ENCODE data around the gene TIMP2.
A peak's percentile ranks its signal among the peaks of the same experiment; 100 is the strongest.

The TIMP2 gene

DNA sequence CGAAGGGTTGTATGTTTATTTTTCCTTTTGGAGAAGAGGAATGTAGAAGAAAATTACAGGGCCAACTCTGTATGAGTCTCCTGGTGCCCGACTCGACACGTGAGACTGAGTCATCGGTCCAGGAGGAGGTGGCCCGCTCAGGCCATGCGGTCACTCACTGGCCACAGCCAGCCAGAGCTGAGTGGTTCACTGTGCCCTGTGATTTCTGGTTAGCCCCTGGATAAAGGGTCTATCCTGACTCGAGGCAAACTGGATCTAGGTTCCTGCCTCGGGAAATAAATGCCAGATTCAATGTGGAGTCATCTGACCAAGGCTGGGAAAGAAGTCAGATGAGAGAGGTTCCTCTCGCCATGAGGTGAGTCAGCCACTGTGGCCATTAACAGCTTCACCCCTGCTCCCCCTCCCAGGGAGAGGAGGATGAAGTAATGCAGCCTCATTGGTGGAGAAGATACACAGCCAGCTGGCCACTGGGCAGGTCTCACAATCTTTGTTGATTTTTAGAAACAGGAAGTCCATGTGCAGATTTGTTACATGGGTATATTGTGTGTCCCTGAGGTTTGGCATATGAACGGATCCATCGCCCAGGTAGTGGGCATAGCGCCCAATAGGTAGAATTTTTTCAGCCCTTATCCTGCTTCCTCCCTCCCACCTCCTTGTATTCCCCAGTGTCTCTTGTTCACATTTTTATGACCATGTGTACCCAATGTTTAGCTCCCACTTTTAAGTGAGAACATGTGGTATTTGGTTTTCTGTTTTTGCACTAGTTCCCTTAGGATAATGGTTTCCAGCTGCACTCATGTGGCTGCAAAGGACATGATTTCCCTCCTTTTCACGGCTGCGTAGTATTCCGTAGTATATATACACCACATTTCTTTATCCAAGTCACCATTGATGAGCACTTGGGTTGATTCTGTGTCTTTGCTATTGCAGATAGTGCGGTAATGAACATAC, 62.8 kb downstream of the TIMP2 start:
- no peak for DNase-seq

DNA sequence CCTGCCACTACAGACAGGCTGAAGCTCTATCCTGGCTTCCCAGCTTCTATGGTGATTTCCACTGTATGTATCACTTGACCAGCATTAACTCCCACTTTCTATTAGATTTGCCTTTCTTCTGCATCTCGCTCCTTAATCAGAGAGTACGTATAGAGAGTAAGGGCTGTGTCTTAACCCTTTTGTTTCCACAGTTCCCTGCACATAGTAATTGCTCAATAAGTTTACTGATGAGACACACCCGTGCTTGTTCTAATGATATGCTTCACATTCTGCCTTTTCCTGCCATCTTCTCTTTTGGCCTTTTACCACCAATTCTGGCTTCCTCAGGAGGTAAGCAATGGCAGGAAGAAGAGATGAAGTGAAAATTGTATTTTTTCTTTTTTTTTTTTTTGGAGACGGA, 64.0 kb downstream of the TIMP2 start:
- no peak for DNase-seq

DNA sequence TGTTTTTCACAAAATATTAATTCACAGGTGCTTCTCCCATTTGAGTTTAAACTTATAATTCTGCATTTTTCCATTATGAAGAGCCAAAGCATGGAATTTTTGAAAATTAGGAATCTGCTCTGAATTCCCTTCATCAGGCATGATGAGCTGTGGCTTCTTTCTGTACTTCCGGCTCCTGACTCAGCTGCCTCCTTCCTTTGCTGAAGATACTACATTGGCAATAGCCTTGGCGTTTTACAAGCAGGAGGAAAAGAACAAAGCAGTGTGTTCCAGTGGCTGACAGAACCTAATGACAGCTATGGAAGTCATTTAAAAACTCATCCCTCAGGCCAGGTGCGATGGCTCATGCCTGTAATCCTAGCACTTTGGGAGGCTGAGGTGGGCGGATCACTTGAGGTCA, 66.1 kb downstream of the TIMP2 start:
- no peak for DNase-seq

DNA sequence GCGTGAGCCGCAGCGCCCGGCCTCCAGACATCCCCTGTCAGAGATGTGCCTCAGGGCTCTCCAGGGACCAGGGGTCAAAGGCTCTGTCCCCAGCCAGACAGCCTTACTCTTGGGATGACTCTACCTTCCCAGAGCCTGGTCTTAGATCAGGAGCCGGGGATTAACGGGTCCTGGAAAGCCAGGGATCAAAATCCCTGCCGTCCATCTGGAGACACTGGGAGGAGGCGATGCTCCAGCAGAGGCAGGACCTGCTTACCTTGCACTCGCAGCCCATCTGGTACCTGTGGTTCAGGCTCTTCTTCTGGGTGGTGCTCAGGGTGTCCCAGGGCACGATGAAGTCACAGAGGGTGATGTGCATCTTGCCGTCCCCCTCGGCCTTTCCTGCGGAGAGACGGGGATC, 67.9 kb downstream of the TIMP2 start:
- DNase-seq: no peak

DNA sequence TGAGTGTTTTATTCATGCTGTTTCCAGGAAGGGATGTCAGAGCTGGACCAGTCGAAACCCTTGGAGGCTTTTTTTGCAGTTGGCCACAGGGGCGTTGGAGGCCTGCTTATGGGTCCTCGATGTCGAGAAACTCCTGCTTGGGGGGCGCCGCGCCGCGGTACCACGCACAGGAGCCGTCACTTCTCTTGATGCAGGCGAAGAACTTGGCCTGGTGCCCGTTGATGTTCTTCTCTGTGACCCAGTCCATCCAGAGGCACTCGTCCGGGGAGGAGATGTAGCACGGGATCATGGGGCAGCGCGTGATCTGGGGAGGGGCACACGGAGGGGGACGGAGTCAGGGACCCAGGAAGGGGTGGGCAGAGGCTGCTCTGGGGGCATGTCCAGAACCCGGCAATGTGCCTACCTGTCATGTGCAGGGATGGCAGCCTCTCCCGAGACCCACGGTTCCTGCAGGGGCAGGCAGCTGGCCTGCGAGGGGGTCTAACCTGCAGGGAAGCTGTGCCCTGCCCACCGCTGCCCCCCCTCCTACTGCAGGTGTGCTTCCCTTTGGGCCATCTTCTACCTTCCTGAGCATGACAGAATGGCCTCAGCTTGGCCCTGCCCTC, 69.5 kb downstream of the TIMP2 start:
- DNase-seq: no peak

DNA sequence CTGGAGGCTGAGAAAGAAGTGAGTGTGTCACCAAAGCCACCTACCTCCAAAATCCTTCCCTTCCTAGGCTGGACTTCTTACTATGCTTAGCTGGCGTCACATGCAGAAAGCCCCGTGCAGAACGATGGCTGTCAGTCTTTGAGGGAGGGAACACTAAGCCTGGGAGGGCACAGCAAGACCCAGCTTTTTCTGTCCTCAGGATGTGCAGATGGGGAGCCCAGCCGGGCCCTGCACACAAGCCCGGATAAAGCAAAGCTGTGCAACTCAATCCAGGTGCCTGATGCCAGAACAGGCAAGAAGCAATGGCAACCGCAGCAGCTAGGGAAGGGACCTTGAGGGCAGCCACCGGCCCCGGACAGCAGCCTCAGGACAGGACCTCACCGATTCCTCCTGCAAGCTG, 70.7 kb downstream of the TIMP2 start:
- no peak for DNase-seq

DNA sequence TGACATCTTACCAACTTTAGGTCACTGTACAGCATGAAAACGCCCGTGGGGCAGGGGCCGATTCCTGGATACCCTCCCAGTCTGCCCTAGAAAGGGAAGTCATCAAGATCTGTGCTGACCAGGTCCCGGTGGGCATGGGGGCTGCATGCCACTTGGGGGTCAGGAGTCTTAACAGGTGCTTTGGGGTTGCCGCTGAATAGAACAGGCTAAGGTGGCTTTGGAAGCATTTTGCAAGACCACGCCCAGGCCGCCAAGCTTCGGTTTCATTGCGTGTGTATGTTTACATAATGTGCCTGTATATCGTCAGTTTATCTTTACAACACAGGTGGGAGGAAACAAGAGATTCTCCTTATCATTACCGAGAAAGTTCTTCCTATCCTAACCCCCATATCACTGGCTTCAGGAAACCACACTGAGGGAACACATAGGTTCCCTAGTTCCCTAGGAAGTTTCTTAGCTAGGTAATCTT, 71.2 kb downstream of the TIMP2 start:
- no peak for DNase-seq

DNA sequence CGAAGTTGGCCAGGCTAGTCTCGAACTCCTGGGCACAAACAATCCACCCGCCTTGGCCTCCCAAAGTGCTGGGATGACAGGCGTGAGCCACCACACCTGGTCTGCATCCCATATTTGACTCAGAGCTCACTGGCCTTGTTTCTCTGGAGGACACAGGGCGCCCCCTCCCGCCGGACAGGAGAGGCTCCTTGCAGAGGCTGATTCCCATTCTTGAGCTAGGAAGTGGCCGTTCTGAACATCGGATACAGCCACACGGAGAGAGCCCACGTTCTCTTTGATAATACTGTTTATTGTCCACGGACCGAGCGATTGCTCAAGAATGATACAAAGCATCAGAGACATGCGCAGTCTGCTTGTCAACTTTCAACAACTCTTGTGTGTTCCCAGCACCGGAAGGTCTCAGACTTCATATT, 72.5 kb downstream of the TIMP2 start:
- no peak for DNase-seq

DNA sequence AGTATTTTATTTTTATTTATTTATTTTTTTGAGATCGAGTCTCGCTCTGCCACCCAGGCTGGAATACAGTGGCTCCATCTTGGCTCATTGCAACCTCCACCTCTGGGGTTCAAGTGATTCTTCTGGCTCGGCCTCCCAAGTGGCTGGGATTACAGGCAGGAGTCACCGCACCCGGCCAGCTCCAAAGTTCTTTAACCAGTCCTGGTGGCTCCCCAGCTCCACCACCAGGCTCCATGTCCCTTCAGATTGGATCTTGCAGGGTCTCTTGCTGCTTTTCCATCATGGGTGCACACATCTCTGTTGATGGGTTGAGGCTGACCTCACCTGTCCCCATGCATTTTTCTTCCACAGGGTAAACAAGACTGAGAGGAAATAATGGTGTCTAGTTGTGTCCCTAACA, 76.2 kb downstream of the TIMP2 start:
- no peak for DNase-seq

DNA sequence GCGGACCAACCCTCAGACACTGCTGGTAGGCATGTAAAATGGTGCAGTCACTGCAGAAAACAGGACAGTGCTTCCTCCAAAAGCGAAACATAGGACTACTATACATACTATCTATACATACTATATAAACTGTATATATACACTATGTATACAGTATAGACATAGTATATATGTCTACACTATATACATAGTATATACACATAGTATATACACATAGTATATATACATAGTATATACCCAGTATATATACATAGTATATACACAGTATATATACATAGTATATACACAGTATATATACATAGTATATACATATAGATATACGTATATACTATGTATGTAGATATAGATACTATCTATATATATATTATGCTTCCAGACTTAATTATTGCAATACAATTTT, 78.1 kb downstream of the TIMP2 start:
- DNase-seq: no peak

DNA sequence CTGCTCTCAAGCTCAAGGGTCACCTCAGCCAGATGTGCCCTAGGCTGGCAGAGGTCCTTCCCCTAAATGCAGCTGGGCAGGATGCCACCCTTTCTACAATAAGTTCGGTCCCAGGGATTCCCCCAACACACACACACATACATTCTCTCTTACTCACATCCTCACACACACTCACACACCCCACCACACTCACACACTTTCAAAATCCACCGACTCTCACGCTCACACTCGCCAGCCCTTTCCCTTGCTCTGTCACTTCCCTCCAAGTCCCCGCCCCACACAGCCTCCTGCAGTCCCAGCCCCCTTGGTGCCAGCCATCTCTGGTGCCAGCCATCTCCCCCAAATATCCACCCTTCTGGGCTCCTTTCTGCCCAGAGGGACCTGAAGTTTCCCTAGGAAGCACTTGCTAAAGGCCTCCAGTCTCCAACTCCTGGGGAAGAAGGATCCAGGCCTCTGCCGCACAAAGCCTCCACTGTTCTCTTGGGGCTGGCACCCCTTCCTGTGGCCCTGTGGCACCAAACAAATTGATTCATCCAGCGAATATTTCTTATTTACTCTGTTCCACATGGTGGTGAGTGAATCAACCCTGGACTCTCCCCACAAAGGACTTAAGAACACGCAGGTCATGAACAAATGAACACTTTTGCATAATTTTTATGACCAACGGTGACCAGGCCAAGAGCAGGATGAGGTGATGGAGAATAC, 80.7 kb downstream of the TIMP2 start:
- no peak for DNase-seq

DNA sequence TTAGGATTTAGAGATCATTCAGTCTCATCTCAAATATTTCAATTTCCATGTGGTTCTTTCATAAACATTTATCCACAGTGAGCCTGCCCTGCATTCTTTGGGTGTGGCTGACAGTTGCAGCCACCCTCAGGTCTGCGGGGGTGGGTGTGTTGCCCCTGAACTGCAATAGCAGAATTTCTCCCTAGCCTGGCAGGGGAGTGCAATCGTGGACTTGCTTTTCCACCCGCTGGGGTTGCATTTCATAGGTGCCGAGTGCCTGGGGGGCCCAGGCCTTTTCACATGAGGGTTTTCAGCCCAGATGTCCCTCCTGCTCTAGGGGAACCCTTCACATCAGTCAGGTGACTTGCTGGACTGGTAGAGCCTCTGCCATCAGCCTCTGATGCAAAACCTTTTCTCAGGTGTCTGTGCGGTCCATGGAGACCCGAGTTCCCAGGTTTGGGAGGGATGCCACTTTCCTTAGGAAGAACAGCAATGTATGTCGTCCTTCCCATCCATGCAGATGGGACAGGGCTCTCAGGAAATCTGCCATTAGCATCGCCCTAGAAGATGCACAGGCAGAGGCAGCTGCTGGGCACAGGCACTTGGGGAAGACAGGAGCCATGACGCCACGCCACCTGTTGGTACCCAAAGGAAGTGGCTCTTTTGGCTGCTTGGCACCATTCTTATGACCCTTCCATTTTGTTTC, 82.2 kb downstream of the TIMP2 start:
- peak; percentile 50 for DNase-seq

DNA sequence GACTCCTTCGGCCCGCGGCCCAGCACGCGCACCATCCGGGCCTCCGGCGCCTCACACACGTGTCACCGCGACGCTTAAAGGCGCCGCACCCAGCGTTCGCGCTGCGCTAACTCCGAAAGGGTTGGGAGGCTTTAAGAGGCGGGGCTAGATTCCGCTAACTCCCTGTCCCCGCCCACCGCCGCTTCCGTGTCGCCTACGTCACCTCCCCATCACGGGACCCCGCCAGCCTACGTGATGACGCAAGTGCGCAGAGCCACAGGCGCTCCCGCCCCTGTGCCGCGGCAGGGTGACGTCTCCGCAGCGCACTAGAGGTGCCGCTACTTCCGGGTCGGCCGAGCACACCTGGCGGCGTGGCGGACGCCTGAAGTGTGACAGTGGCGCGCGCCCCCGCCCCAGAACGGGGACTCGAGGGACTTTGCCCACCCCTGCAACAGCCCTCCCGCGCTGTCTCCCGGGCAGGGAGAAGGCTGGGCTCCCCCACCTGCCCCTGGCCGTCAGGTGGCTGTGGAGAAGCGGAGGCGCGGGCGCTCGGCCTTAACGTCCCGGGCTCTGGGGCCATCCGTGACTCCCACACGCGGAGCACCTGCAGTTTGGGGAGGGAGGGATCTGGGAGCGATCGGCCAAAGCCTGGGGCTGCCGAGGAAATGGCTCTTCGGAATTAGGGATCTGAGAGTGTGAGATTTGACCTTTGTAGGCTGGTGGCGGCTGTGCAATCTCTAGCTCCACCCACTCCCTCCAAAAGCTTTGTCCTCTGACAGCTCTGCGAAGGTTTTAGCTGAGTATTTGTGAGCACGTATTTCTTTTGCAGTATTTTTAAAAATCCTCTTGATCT, 84.2 kb downstream of the TIMP2 start, which contains the start of gene USP36:
USP36 (minus strand) TSS at position 35 of the 832 bp plus-strand sequence. CDS start 4,451 bp downstream, outside the sequence.
- peak; percentile 99 for DNase-seq

DNA sequence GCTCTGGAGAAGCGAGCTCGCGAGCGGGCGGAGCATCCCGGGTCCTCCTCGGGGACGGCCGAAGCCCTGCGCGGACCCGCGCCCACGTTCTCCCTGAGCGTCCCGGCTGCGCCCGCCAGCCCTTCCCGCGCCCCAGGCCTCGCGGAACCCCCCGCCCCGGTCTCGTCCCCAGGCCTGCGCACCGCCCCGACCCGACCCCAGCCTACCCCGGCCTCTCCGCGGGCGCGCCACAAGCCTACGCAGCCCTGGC, 84.7 kb downstream of the TIMP2 start:
- DNase-seq: no peak

DNA sequence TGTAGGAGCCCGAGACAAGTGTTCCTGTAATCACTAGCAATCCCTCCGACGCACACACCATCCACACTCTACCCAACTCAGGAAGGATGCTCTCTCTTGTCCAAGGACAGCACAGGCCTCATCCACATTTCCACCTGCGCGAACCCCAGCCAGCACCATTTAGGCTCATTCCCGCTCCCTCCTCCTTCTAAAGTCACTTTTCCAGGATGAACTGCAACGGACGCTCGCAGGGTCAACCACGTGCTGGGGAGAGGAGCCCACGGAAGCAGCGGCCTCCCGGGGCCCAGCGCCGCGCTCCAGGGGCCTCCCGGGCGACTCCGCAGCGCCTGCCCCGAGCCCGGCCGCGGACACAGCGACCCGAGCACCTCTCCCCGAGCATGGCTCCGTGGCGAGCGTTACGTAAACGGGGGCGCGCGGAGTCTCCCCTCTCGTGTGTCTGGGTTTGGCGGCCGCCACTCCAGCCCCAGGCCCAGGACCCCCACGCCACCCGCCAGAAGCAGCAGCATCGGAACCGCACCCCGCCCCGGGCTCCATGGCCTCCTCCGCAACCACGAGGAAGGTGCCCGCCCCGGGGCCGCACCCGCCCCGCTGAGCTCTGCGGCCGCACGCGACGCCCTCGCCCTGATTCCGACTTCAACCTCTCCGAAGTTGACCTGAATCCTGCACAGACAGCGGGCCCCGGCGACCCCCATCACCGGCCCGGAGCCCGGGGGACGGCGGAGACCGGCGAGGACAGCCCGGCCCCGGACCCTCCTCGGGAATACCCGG, 85.2 kb downstream of the TIMP2 start:
- DNase-seq: peak; percentile 55

DNA sequence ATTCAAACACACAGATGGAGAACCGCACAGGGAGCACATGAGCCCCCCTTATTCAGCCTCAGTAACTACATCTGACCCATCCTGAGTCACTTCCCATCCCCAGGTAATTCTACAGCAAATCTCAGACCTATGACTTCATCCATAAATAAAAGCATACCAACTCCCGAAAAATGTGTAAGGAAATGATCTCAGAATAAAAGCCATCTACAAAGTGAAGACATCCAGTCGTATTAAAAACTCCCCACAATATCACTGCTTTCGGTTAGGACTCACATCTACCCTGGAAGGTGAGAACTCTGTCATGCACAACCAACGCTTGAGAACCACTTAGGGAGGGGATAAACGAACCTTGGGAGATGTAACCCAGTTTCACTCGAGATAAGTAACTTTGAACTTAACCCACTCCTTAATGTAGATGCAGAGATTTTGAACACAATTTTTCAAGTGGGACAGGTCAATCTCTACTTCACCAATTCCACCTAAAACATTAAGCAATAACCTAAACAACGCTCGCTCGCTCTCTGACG, 85.9 kb downstream of the TIMP2 start:
- DNase-seq: no peak

DNA sequence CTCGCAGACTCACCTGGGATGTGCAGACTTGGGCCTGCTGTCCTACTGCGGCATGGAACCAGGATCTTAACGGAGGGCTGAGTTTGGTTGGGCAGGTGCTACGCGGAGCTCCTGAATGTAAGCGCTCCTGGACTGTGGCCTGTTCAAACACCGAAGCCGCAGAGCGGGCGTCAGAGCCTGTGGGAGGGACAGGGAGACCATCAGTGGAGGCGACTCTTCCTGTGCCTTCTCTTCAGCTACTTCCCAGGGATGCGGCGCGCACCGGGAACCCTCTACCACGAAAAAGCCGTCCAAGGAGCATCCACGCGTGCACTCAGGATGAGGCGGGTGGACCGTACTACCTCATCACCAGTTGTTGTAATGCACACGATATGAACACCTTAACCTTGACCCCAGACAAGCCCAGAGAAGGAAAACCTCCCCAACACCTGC, 86.6 kb downstream of the TIMP2 start:
- no peak for DNase-seq

DNA sequence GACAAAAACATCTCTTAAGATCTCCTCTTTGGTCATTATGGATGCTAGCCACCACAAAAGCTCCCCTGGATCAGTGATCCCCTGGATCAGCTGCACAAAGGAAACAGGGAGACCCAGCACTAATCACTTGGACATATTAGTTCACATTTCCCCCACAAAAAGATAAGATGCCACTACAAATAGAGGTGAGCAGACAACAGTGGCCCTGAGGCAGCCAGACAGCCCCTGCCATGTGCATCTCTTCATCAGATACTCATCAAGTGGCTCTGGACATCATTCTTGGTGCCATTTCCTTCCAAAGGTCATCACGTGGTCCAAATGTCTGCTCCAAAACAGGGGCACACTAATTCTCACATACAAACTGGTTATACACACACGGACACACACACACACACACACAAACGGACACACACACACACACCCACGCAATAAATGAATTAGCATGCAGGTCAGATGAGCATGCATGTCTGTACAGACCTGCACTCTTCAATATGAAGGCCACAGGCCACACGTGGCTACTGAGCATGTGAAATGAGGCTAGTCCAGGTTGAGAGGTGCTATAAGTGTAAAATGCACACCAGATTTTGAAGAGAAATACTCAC, 88.7 kb downstream of the TIMP2 start:
- DNase-seq: no peak

DNA sequence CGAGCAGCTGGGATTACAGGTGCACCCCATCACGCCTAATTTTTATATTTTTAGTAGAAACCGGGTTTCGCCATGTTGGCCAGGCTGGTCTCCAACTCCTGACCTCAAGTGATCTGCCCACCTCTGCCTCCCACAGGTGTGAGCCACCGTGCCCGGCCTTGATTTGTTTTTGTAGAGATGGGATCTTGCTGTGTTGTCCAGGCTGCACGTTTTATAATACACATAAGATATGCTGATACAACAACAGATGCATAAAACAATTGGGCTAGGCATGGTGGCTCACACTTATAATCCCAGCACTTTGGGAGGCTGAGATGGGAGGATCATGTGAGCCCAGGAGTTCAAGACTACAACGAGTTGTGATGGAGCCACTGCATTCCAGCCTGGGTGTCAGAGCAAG, 90.6 kb downstream of the TIMP2 start:
- DNase-seq: no peak

DNA sequence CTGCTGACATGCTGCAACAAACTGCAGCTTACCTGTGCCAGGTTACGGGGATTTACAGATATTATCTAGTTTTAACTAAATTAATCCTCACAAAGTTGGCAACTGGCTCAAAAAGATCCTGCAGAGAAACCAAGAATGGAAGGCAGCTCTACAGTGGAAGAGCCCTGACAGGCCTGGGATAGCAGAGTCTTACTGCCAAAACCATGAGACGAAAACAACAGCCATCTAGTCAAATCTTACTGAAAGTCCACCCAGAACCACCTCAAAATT, 92.7 kb downstream of the TIMP2 start:
- DNase-seq: no peak

Measured in stimulated activated naive CD4-positive, alpha-beta T cell treated with Interleukin-2 at 50 U/mL for 16 hours (primary cell).